Liver (tissue), 9 donors: ENCODE data around the gene ADAP2. TPM values are rescaled to one million over a fixed set of nuclear protein-coding genes. Genes with fewer than 3 reads are reported as not detected.

Experiments
- DNase-seq: peaks from one replicate; pipeline ENCODE4 v3.0.0-alpha.2; 2017; ENCODE audit warnings: low spot score
- H3K27ac ChIP-seq, 2 donors: one replicate each; pipeline ENCODE4 v1.7.0; 2013; ENCODE audit warnings: inconsistent platforms in 2 of 2, low read length in 2 of 2, control low read depth in 1 of 2, low read depth in 1 of 2, mild to moderate bottlenecking in 1 of 2
- H3K27me3 ChIP-seq, 4 donors: one replicate each; pipeline versions ENCODE4 v1.6.1 to v1.7.0; 2013; ENCODE audit warnings: low read length in 3 of 4, inconsistent platforms in 1 of 4, mild to moderate bottlenecking in 1 of 4, moderate library complexity in 1 of 4; ENCODE audit not compliant: control insufficient read depth in 4 of 4, insufficient read depth in 4 of 4
- H3K36me3 ChIP-seq, 4 donors: one replicate each; pipeline versions ENCODE4 v1.6.1 to v1.7.0; 2013; ENCODE audit warnings: low read length in 3 of 4, mild to moderate bottlenecking in 3 of 4, low read depth in 1 of 4, moderate library complexity in 1 of 4; ENCODE audit not compliant: control insufficient read depth in 4 of 4, insufficient read depth in 3 of 4
- H3K4me1 ChIP-seq, 4 donors: one replicate each; pipeline versions ENCODE4 v1.6.1 to v1.7.0; 2013; ENCODE audit warnings: low read length in 3 of 4, mild to moderate bottlenecking in 3 of 4, moderate library complexity in 1 of 4; ENCODE audit not compliant: control insufficient read depth in 4 of 4, insufficient read depth in 4 of 4
- H3K4me3 ChIP-seq, 3 donors: one replicate each; pipeline versions ENCODE4 v1.6.1 to v1.7.0; 2013; ENCODE audit warnings: low read length in 3 of 3, control low read depth in 1 of 3, low read depth in 1 of 3, mild to moderate bottlenecking in 1 of 3
- H3K9ac ChIP-seq, 2 donors: one replicate each; pipeline ENCODE4 v1.7.0; 2013; ENCODE audit warnings: low read length in 2 of 2, mild to moderate bottlenecking in 2 of 2, moderate library complexity in 2 of 2, control low read depth in 1 of 2, low read depth in 1 of 2
- H3K9me3 ChIP-seq, 4 donors: one replicate each; pipeline versions ENCODE4 v1.6.1 to v1.7.0; 2013; ENCODE audit warnings: low read length in 3 of 4; ENCODE audit not compliant: control insufficient read depth in 4 of 4
- ATF3 ChIP-seq: IDR thresholded peaks from 2 replicates; pipeline ENCODE4 v1.6.1; 2016; ENCODE audit warnings: antibody characterized with exemption
- EGR1 ChIP-seq, 2 donors: IDR thresholded peaks; 2 replicates each; pipeline ENCODE4 v1.6.1; 2016 to 2018; ENCODE audit warnings: antibody characterized with exemption in 2 of 2, low read depth in 2 of 2
- FOXA1 ChIP-seq: IDR thresholded peaks from 2 replicates; pipeline ENCODE4 v1.6.1; 2016; ENCODE audit warnings: antibody characterized with exemption
- FOXA2 ChIP-seq: IDR thresholded peaks from 2 replicates; pipeline ENCODE4 v1.6.1; 2016; ENCODE audit warnings: antibody characterized with exemption
- GABPA ChIP-seq, 2 donors: IDR thresholded peaks in 1 of 2; conservative IDR thresholded peaks in 1 of 2; 2 replicates each; pipeline ENCODE4 v1.6.1; 2016; ENCODE audit warnings: antibody characterized with exemption in 2 of 2, mild to moderate bottlenecking in 1 of 2, moderate library complexity in 1 of 2
- HNF4A ChIP-seq, 2 donors: conservative IDR thresholded peaks; 2 replicates each; pipeline ENCODE4 v1.6.1; 2016; ENCODE audit warnings: antibody characterized with exemption in 2 of 2, mild to moderate bottlenecking in 2 of 2
- HNF4G ChIP-seq: IDR thresholded peaks from 2 replicates; pipeline ENCODE4 v1.6.1; 2016; ENCODE audit warnings: antibody characterized with exemption
- JUND ChIP-seq, 2 donors: IDR thresholded peaks; 2 replicates each; pipeline ENCODE4 v1.6.1; 2016; ENCODE audit warnings: antibody characterized with exemption in 2 of 2
- MAX ChIP-seq: IDR thresholded peaks from 2 replicates; pipeline ENCODE4 v1.6.1; 2016; ENCODE audit warnings: antibody characterized with exemption
- NR2F2 ChIP-seq: IDR thresholded peaks from 2 replicates; pipeline ENCODE4 v1.6.1; 2016; ENCODE audit warnings: antibody characterized with exemption
- RAD21 ChIP-seq, 2 donors: IDR thresholded peaks; 2 replicates each; pipeline ENCODE4 v1.6.1; 2016; ENCODE audit warnings: antibody characterized with exemption in 2 of 2, mild to moderate bottlenecking in 2 of 2
- RXRA ChIP-seq, 2 donors: IDR thresholded peaks; 2 replicates each; pipeline ENCODE4 v1.6.1; 2017 to 2018; ENCODE audit warnings: antibody characterized with exemption in 2 of 2, mild to moderate bottlenecking in 1 of 2
- SP1 ChIP-seq: IDR thresholded peaks from 2 replicates; pipeline ENCODE4 v1.6.1; 2018; ENCODE audit warnings: antibody characterized with exemption, mild to moderate bottlenecking
- TAF1 ChIP-seq: conservative IDR thresholded peaks from 2 replicates; pipeline ENCODE4 v1.6.1; 2016; ENCODE audit warnings: antibody characterized with exemption, mild to moderate bottlenecking
- YY1 ChIP-seq: IDR thresholded peaks from 2 replicates; pipeline ENCODE4 v1.6.1; 2016; ENCODE audit warnings: antibody characterized with exemption, mild to moderate bottlenecking
- ZBTB33 ChIP-seq: IDR thresholded peaks from 2 replicates; pipeline ENCODE4 v1.6.1; 2016; ENCODE audit warnings: antibody characterized with exemption
- polyA plus RNA-seq, 2 donors: library from polyadenylated mRNA; stranded (reverse) in 1 of 2; unstranded in 1 of 2; fragments of 200-250 nt in 1 of 2; fragments of >200 nt in 1 of 2; fragmentation: Nextera tagmentation in 1 of 2; extraction: Ambion mirVana in 1 of 2; gene quantifications; one replicate each; pipeline versions ENCODE4 v1.2.1 to v1.2.3, GENCODE V29; 2013 to 2015
- total RNA-seq, 2 donors: library from RNA; depleted of rRNA; stranded (reverse); fragments of >200 nt; gene quantifications; one replicate each; pipeline ENCODE4 v1.2.3, GENCODE V29; 2014
- TF ChIP-seq, protein P1 (sequence below): fragments of 150-350 bp; IDR thresholded peaks from 2 replicates; pipeline ENCODE4 v1.5.1; 2017; ENCODE audit warnings: improper control_type of control experiment, low read depth, low read length; ENCODE audit not compliant: missing input control
- TF ChIP-seq, protein P2 (sequence below): IDR thresholded peaks from 2 replicates; pipeline ENCODE4 v1.6.1; 2016; ENCODE audit warnings: antibody characterized with exemption, mild to moderate bottlenecking
- donor health status: healthy.
- donor health status: healthy.
- donor health status: healthy.
- donor health status: healthy.
- donor health status: healthy.

The ADAP2 gene
- total and polyA plus RNA-seq, 4 donors: 5.2 to 18.6 (median 11.9) TPM

GRCh38 chr17:30913955-30914354 lies 7.8 kb upstream of the ADAP2 start:
- no peak overlapping the region for H3K9ac ChIP-seq
- no peaks in the 10 kb centered on the region for H3K9me3 ChIP-seq
- no peak overlapping the region for H3K27ac ChIP-seq
- DNase-seq: no peak
- H3K4me1 ChIP-seq: no peaks in the 10 kb centered on the region
- H3K36me3 ChIP-seq: no peaks in the 10 kb centered on the region
- H3K27me3 ChIP-seq: no peaks in the 10 kb centered on the region
- H3K4me3 ChIP-seq: no peak overlapping the region
- TF ChIP-seq JUND (IDR thresholded peaks at IDR 0.05) (no peak), SP1 (no peak), YY1 (no peak), NR2F2 (no peak), MAX (no peak), FOXA1 (no peak), EGR1 (IDR thresholded peaks at IDR 0.05; ENCODE audit: low read depth in 2 of 2) (no peak), TAF1 (no peak), ATF3 (no peak), ZBTB33 (no peak), GABPA (IDR thresholded peaks at IDR 0.05 in 1 of 2, conservative IDR thresholded peaks at IDR 0.05 in 1 of 2) (no peak), HNF4G (no peak), RXRA (IDR thresholded peaks at IDR 0.05) (no peak), FOXA2 (no peak), HNF4A (conservative IDR thresholded peaks at IDR 0.05) (no peak), RAD21 (IDR thresholded peaks at IDR 0.05) (no peak)
- TF ChIP-seq, protein P1, sequence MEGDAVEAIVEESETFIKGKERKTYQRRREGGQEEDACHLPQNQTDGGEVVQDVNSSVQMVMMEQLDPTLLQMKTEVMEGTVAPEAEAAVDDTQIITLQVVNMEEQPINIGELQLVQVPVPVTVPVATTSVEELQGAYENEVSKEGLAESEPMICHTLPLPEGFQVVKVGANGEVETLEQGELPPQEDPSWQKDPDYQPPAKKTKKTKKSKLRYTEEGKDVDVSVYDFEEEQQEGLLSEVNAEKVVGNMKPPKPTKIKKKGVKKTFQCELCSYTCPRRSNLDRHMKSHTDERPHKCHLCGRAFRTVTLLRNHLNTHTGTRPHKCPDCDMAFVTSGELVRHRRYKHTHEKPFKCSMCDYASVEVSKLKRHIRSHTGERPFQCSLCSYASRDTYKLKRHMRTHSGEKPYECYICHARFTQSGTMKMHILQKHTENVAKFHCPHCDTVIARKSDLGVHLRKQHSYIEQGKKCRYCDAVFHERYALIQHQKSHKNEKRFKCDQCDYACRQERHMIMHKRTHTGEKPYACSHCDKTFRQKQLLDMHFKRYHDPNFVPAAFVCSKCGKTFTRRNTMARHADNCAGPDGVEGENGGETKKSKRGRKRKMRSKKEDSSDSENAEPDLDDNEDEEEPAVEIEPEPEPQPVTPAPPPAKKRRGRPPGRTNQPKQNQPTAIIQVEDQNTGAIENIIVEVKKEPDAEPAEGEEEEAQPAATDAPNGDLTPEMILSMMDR: no peak
- TF ChIP-seq, protein P2, sequence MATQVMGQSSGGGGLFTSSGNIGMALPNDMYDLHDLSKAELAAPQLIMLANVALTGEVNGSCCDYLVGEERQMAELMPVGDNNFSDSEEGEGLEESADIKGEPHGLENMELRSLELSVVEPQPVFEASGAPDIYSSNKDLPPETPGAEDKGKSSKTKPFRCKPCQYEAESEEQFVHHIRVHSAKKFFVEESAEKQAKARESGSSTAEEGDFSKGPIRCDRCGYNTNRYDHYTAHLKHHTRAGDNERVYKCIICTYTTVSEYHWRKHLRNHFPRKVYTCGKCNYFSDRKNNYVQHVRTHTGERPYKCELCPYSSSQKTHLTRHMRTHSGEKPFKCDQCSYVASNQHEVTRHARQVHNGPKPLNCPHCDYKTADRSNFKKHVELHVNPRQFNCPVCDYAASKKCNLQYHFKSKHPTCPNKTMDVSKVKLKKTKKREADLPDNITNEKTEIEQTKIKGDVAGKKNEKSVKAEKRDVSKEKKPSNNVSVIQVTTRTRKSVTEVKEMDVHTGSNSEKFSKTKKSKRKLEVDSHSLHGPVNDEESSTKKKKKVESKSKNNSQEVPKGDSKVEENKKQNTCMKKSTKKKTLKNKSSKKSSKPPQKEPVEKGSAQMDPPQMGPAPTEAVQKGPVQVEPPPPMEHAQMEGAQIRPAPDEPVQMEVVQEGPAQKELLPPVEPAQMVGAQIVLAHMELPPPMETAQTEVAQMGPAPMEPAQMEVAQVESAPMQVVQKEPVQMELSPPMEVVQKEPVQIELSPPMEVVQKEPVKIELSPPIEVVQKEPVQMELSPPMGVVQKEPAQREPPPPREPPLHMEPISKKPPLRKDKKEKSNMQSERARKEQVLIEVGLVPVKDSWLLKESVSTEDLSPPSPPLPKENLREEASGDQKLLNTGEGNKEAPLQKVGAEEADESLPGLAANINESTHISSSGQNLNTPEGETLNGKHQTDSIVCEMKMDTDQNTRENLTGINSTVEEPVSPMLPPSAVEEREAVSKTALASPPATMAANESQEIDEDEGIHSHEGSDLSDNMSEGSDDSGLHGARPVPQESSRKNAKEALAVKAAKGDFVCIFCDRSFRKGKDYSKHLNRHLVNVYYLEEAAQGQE: no peak
